HG02642 (cell line): Measurements from ENCODE around the gene PGAM1.
"Not testable (repeated sequence)": the region's sequence is repeated elsewhere in the genome, so short reads cannot be mapped to it uniquely, and the experiment has no call there.

Experiments used
- ATAC-seq: cut with Tn5 transposase; IDR thresholded peaks from one replicate; pipeline ENCODE4 v1.9.1; 2021; ENCODE audit warnings: mild to moderate bottlenecking; ENCODE audit not compliant: unreplicated experiment, poor library complexity

Gene PGAM1

GRCh38 chr10:97454330-97455036 is 28.5 kb downstream of the PGAM1 start:
- ATAC-seq: no peak

GRCh38 chr10:97456034-97456685 is 30.2 kb downstream of the PGAM1 start:
- ATAC-seq: no peak

GRCh38 chr10:97456686-97457065 is 30.7 kb downstream of the PGAM1 start:
- ATAC-seq: no peak

GRCh38 chr10:97459111-97459510 is 33.1 kb downstream of the PGAM1 start:
- ATAC-seq: no peak

GRCh38 chr10:97459933-97460332 is 33.9 kb downstream of the PGAM1 start:
- no peak for ATAC-seq

GRCh38 chr10:97462309-97462708 is 36.3 kb downstream of the PGAM1 start:
- ATAC-seq: no peak

- no peak for ATAC-seq
Measured at GRCh38 chr10:97463363-97464132, 37.6 kb downstream of the PGAM1 start.

- no peak for ATAC-seq
Measured at GRCh38 chr10:97464226-97464625, 38.2 kb downstream of the PGAM1 start.

GRCh38 chr10:97465982-97466381 is 40.0 kb downstream of the PGAM1 start:
- no peak for ATAC-seq

GRCh38 chr10:97466755-97467154 is 40.8 kb downstream of the PGAM1 start:
- ATAC-seq: no peak

- no peak for ATAC-seq
Measured at GRCh38 chr10:97468162-97468561, 42.2 kb downstream of the PGAM1 start.

- ATAC-seq: not testable (repeated sequence)
Measured at GRCh38 chr10:97468781-97469180, 42.8 kb downstream of the PGAM1 start.

- no peak for ATAC-seq
Measured at GRCh38 chr10:97474918-97475317, 48.9 kb downstream of the PGAM1 start.

- ATAC-seq: no peak
Measured at GRCh38 chr10:97475936-97476594, 50.1 kb downstream of the PGAM1 start.

- ATAC-seq: not testable (repeated sequence)
Measured at GRCh38 chr10:97479410-97479809, 53.4 kb downstream of the PGAM1 start.

GRCh38 chr10:97479939-97480338 is 53.9 kb downstream of the PGAM1 start:
- ATAC-seq: no peak

GRCh38 chr10:97481071-97481470 is 55.1 kb downstream of the PGAM1 start:
- ATAC-seq: no peak

GRCh38 chr10:97482381-97482780 is 56.4 kb downstream of the PGAM1 start:
- no peak for ATAC-seq
